PC-9 (cell line): ENCODE data around the gene UPF2. TPM values are rescaled to one million over a fixed set of nuclear protein-coding genes. Genes with fewer than 3 reads are reported as not detected.

Experiments used
- BruUV-seq: library from RNA; stranded (reverse); fragments of 400-500 nt; replicated peaks from 2 replicates; lab custom pipeline; 2021; lab: Mats Ljungman, UMichigan
- CTCF ChIA-PET: fragments of 300-600 bp; sonication (Branson Sonifier 250); formaldehyde crosslinking; loops from one replicate; lab custom pipeline; 2022; ENCODE audit warnings: antibody characterized with exemption; lab: Charles Lee
- POLR2A ChIA-PET: fragments of 300-600 bp; sonication (Branson Sonifier 250); formaldehyde crosslinking; loops from one replicate; lab custom pipeline; 2022; ENCODE audit warnings: antibody characterized with exemption; ENCODE audit not compliant: unreplicated experiment; lab: Charles Lee
- DNase-seq, 2 experiments: peaks; one replicate each; pipeline versions ENCODE4 v3.0.0 to v3.0.0-alpha.2; 2015 to 2022; ENCODE audit warnings: mixed read lengths in 1 of 2
- H2AFZ ChIP-seq: fragments of 200-600 bp; sonication (generic); 2 replicates; pipeline ENCODE4 v1.8.1; 2017; ENCODE audit warnings: antibody characterized with exemption
- H3F3A ChIP-seq: fragments of 200-600 bp; sonication (generic); 2 replicates; pipeline ENCODE4 v1.8.1; 2017; ENCODE audit warnings: antibody characterized with exemption, mild to moderate bottlenecking, low read depth; ENCODE audit not compliant: insufficient read depth
- H3K27ac ChIP-seq: fragments of 200-600 bp; sonication (generic); 2 replicates; pipeline ENCODE4 v1.6.1; 2016; ENCODE audit warnings: mixed run types
- H3K27me3 ChIP-seq: fragments of 200-600 bp; sonication (generic); 2 replicates; pipeline ENCODE4 v1.6.1; 2016; ENCODE audit warnings: low read depth, mixed run types; ENCODE audit not compliant: insufficient read depth
- H3K36me3 ChIP-seq: fragments of 200-600 bp; sonication (generic); 2 replicates; pipeline ENCODE4 v1.6.1; 2016; ENCODE audit warnings: low read depth, mixed run types
- H3K4me1 ChIP-seq: fragments of 200-600 bp; sonication (generic); replicated peaks from 2 replicates; pipeline ENCODE4 v1.6.1; 2016; ENCODE audit warnings: mixed run types; ENCODE audit not compliant: insufficient read depth
- H3K4me2 ChIP-seq: fragments of 200-600 bp; sonication (generic); 2 replicates; pipeline ENCODE4 v1.6.1; 2017; ENCODE audit warnings: mixed run types
- H3K4me3 ChIP-seq: fragments of 200-600 bp; sonication (generic); 2 replicates; pipeline ENCODE4 v1.6.1; 2016; ENCODE audit warnings: mixed run types
- H3K79me2 ChIP-seq: fragments of 200-600 bp; sonication (generic); 2 replicates; pipeline ENCODE4 v1.6.1; 2017; ENCODE audit warnings: low read depth, mixed run types
- H3K9me2 ChIP-seq: fragments of 200-600 bp; sonication (generic); 2 replicates; pipeline ENCODE4 v1.8.1; 2017; ENCODE audit warnings: mild to moderate bottlenecking; ENCODE audit not compliant: insufficient read depth
- H3K9me3 ChIP-seq: fragments of 200-600 bp; sonication (generic); 2 replicates; pipeline ENCODE4 v1.8.1; 2016; ENCODE audit warnings: low read depth; ENCODE audit not compliant: insufficient read depth
- H4K20me1 ChIP-seq: fragments of 200-600 bp; sonication (generic); 2 replicates; pipeline ENCODE4 v1.8.1; 2017; ENCODE audit not compliant: insufficient read depth
- EZH2 ChIP-seq: fragments of 200-600 bp; sonication (generic); IDR thresholded peaks from 2 replicates; pipeline ENCODE4 v1.8.0; 2017; ENCODE audit warnings: antibody characterized with exemption, low read depth
- intact Hi-C: fragments of 100-400 bp; cut with micrococcal nuclease; formaldehyde crosslinking; loops from one replicate; pipeline ENCODE4 v1.10.0; 2022; ENCODE audit not compliant: unreplicated experiment
- total RNA-seq: library from RNA; stranded (reverse); gene quantifications from 2 replicates; pipeline ENCODE4 v1.2.3, GENCODE V29; 2021
- TF ChIP-seq, protein P1 (sequence below): fragments of 200-600 bp; sonication (generic); conservative IDR thresholded peaks from 2 replicates; pipeline ENCODE4 v1.6.1; 2017; ENCODE audit warnings: mixed run types, antibody characterized with exemption, mild to moderate bottlenecking, moderate library complexity

UPF2 gene
- total RNA-seq, 1 experiment from 2014 or later = 25.9 TPM

DNA sequence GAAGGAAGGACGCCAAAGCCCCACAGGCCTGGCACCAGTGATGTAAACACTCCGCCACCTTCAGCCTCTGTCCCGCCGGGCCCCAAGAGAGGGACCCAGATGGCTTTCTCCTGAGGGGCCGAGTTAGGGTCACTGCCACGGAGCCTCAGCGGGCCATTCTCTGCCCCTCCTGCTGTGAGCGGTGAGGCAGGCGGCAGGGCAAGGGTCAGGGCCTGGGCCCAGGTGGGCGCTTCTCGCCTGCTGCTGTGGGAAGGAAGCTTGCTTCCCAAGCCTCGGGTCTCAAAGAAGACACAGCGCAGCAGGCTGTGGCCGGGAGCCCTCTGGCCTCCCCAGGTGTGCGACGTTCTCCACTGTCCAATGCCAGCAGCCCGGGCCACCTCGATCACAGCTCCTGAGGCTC lies 134.7 kb downstream of the UPF2 start:
- ChIA-PET CTCF (no interaction called here), POLR2A (no interaction called here)
- H3K27me3 ChIP-seq = no peaks in the 10 kb centered on the region
- no peaks in the 10 kb centered on the region for H3K36me3 ChIP-seq
- no peak overlapping the region for H3K4me2 ChIP-seq
- H2AFZ ChIP-seq = no peak overlapping the region
- no peaks in the 10 kb centered on the region for H3K9me2 ChIP-seq
- BruUV-seq = no TSS peak
- TF ChIP-seq EZH2 = no peak
- TF ChIP-seq, protein P1, sequence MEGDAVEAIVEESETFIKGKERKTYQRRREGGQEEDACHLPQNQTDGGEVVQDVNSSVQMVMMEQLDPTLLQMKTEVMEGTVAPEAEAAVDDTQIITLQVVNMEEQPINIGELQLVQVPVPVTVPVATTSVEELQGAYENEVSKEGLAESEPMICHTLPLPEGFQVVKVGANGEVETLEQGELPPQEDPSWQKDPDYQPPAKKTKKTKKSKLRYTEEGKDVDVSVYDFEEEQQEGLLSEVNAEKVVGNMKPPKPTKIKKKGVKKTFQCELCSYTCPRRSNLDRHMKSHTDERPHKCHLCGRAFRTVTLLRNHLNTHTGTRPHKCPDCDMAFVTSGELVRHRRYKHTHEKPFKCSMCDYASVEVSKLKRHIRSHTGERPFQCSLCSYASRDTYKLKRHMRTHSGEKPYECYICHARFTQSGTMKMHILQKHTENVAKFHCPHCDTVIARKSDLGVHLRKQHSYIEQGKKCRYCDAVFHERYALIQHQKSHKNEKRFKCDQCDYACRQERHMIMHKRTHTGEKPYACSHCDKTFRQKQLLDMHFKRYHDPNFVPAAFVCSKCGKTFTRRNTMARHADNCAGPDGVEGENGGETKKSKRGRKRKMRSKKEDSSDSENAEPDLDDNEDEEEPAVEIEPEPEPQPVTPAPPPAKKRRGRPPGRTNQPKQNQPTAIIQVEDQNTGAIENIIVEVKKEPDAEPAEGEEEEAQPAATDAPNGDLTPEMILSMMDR = no peak
- no peak overlapping the region for H3K27ac ChIP-seq
- H3K4me3 ChIP-seq = no peak overlapping the region
- intact Hi-C loops = no loop called here
- H4K20me1 ChIP-seq = no peaks in the 10 kb centered on the region
- H3K9me3 ChIP-seq = no peaks in the 10 kb centered on the region
- H3F3A ChIP-seq = no peaks in the 10 kb centered on the region
- H3K79me2 ChIP-seq = no peaks in the 10 kb centered on the region
- H3K4me1 ChIP-seq = no peaks in the 10 kb centered on the region
- DNase-seq = no peak

DNA sequence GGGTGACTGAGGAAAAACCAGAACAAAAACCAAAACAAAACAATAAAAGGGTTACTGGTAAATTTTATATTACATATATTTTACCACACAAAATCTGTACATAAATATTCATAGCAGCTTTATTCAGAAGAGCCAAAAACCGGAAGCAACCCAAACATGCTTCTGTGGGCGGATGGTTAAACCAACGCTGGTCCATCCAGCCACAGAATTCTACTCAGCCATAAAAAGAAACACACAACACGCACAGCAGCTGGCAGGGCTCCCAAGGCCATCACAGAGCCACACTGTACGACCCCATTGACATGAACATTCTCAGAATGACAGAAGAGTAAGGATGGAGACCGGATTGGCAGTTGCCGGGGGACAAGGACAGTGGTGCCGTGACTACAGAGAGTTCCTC lies 135.9 kb downstream of the UPF2 start:
- intact Hi-C loops = no loop called here
- no TSS peak for BruUV-seq
- Histone ChIP-seq H3K27me3 (no peaks in the 10 kb centered on the region), H3K4me3 (no peak overlapping the region), H2AFZ (no peak overlapping the region), H3K4me1 (no peaks in the 10 kb centered on the region), H3K79me2 (no peaks in the 10 kb centered on the region), H3K9me2 (no peaks in the 10 kb centered on the region), H4K20me1 (no peaks in the 10 kb centered on the region), H3K9me3 (no peaks in the 10 kb centered on the region), H3K4me2 (no peak overlapping the region), H3K36me3 (no peaks in the 10 kb centered on the region), H3K27ac (no peak overlapping the region), H3F3A (no peaks in the 10 kb centered on the region)
- no peak for DNase-seq
- POLR2A ChIA-PET = no interaction called here
- CTCF ChIA-PET = no interaction called here
- no peak for TF ChIP-seq EZH2
- TF ChIP-seq, protein P1 = no peak

DNA sequence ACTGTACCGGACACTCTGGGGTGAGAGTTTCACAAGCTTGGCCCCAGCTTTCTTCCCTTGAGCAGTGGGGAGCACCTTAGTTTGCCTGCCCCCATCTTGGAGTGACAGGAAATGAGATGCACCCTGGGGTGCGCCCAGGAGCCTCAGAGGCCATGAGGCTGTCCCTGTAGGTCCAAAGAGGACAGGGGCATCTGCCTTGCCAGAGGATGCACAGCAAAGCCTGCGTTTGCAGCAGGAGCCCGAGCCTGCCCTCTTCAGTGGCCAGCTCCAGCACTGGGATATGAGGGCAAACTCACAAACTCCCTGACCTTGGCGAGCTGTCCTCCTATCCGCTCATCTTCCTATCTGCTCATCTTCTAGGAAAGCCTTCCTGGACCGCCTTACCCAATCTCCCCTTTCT lies 140.0 kb downstream of the UPF2 start:
- no TSS peak for BruUV-seq
- Histone ChIP-seq H3K27ac (no peak overlapping the region), H3K27me3 (no peaks in the 10 kb centered on the region), H3K9me3 (no peaks in the 10 kb centered on the region), H3K4me2 (no peak overlapping the region), H2AFZ (no peak overlapping the region), H3K79me2 (no peaks in the 10 kb centered on the region), H3K4me3 (no peak overlapping the region), H3K9me2 (no peaks in the 10 kb centered on the region), H3F3A (peaks cover 15% of the 10 kb centered on the region), H4K20me1 (no peaks in the 10 kb centered on the region), H3K4me1 (peaks cover 20% of the 10 kb centered on the region), H3K36me3 (no peaks in the 10 kb centered on the region)
- POLR2A ChIA-PET = no interaction called here
- CTCF ChIA-PET = interaction anchor here (0.6 kb wide), 1 partner anchor 117 kb away, joined by 4 read pairs; no protein-coding TSS in a partner anchor
- TF ChIP-seq, protein P1 = no peak
- TF ChIP-seq EZH2 = no peak
- intact Hi-C loops = no loop called here
- no peak for DNase-seq
